ENCODE data around the gene BCAR1. TPM values are rescaled to one million over a fixed set of nuclear protein-coding genes. Genes with fewer than 3 reads are reported as not detected.

Gene BCAR1
- total RNA-seq, 1 donor = 33.4 TPM

- no peak overlapping the region for H3K4me3 ChIP-seq (ENCODE audit: low read depth, low read length)
- DNase-seq (ENCODE audit: low read depth) = no peak
- no peak for TF ChIP-seq CTCF (IDR thresholded peaks at IDR 0.05; ENCODE audit: insufficient read depth, low read length)
These were observed 58.7 kb downstream of the BCAR1 start for GRCh38 chr16:75192606-75193264.

GRCh38 chr16:75189638-75190245 is 61.7 kb downstream of the BCAR1 start:
- no peak for TF ChIP-seq CTCF (IDR thresholded peaks at IDR 0.05; ENCODE audit: insufficient read depth, low read length)
- no peak overlapping the region for H3K4me3 ChIP-seq (ENCODE audit: low read depth, low read length)

GRCh38 chr16:75188832-75189477 is 62.5 kb downstream of the BCAR1 start:
- no peak for TF ChIP-seq CTCF (IDR thresholded peaks at IDR 0.05; ENCODE audit: insufficient read depth, low read length)
- DNase-seq (ENCODE audit: low read depth) = no peak
- no peak overlapping the region for H3K4me3 ChIP-seq (ENCODE audit: low read depth, low read length)

More at GRCh38 chr16:75189638-75190245, 61.7 kb downstream of the BCAR1 start:
- DNase-seq (ENCODE audit: low read depth) = no peak

- TF ChIP-seq CTCF (IDR thresholded peaks at IDR 0.05; ENCODE audit: insufficient read depth, low read length) = no peak
- H3K4me3 ChIP-seq (ENCODE audit: low read depth, low read length) = no peak overlapping the region
- no peak for DNase-seq (ENCODE audit: low read depth)
These were observed 69.8 kb downstream of the BCAR1 start for GRCh38 chr16:75181630-75182029.

DNA sequence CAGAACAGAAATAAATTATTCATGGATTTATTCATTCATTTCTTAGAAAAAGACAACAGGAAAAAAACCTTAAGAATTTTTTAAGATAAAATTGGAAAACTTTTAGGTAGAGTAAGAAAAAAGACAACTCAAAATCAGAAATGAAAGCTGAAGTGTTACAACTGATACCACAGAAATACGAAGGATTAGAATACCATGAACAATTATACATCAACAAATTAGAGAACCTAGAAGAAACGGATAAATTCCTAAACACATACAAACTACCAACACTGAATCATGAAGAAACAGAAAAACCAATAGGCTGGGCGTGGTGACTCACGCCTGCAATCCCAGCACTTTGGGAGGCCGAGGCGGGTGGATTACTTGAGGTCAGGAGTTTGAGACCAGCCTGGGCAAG is 72.2 kb downstream of the BCAR1 start:
- no peak for TF ChIP-seq CTCF (IDR thresholded peaks at IDR 0.05; ENCODE audit: insufficient read depth, low read length)
- no peak overlapping the region for H3K4me3 ChIP-seq (ENCODE audit: low read depth, low read length)
- DNase-seq (ENCODE audit: low read depth) = no peak

Small RNAs within 50 kb of the gene (small RNA-seq; reads per million reads assigned to genes)
- not detected for gene RNU6-758P

Other genes with a start within 250 kb of the BCAR1 start
- gene LDHD, start 134.8 kb downstream of the BCAR1 start, total RNA-seq (ENCODE audit: low replicate concordance) = 0.18 and 2.9 TPM in 2 replicates
- gene ZFP1, start 103.1 kb downstream of the BCAR1 start, total RNA-seq (ENCODE audit: low replicate concordance) = 9.2 and 16.2 TPM in 2 replicates
- not detected in 2 replicates for gene CTRB2, start 44.5 kb downstream of the BCAR1 start, total RNA-seq (ENCODE audit: low replicate concordance)
- gene CTRB1, start 32.6 kb downstream of the BCAR1 start, total RNA-seq (ENCODE audit: low replicate concordance) = not detected in 2 replicates
- 47.0 and 108 TPM in 2 replicates for gene CFDP1, start 181.9 kb upstream of the BCAR1 start, total RNA-seq (ENCODE audit: low replicate concordance)
- gene TMEM170A, start 213.1 kb upstream of the BCAR1 start, total RNA-seq (ENCODE audit: low replicate concordance) = 7.0 and 13.6 TPM in 2 replicates
- 0.16 and 0.27 TPM in 2 replicates for gene CHST6, start 243.8 kb upstream of the BCAR1 start, total RNA-seq (ENCODE audit: low replicate concordance)

Measured in fibroblast of the aortic adventitia (primary cell).